K562 (cell line): ENCODE measurements around the gene GAA. TPM values are rescaled to one million over a fixed set of nuclear protein-coding genes. Genes with fewer than 3 reads are reported as not detected.

Experiments used
- CBFA2T2 ChIP-seq: fragments of 450-650 bp; conservative IDR thresholded peaks from 2 replicates; pipeline ENCODE4 v1.6.1; 2017; ENCODE audit warnings: mild to moderate bottlenecking
- ETS2 ChIP-seq: IDR thresholded peaks from 2 replicates; pipeline ENCODE4 v1.6.1; 2016; ENCODE audit warnings: borderline replicate concordance, missing genetic modification characterization, mild to moderate bottlenecking, moderate library complexity, missing compliant biosample characterization; ENCODE audit not compliant: poor library complexity, severe bottlenecking
- KHSRP ChIP-seq: fragments of 450-650 bp; IDR thresholded peaks from 2 replicates; pipeline ENCODE4 v1.6.1; 2017
- MTA3 ChIP-seq: fragments of 450-650 bp; formaldehyde crosslinking; IDR thresholded peaks from 2 replicates; pipeline ENCODE4 v1.6.1; 2017; ENCODE audit warnings: mild to moderate bottlenecking, borderline replicate concordance
- NFATC3 ChIP-seq: fragments of 450-650 bp; IDR thresholded peaks from 2 replicates; pipeline ENCODE4 v1.6.1; 2017; ENCODE audit warnings: mild to moderate bottlenecking
- SRF ChIP-seq, 2 experiments: fragments of 250-450, 450-650 bp in 1 of 2; sonication (Bioruptor Pico) in 1 of 2; sonication (generic) in 1 of 2; formaldehyde crosslinking; IDR thresholded peaks; 2 replicates each; pipeline versions ENCODE4 v1.5.0 to v1.5.1; 2020 to 2022; ENCODE audit warnings: mild to moderate bottlenecking in 1 of 2, missing genetic modification reagents in 1 of 2
- TAF9B ChIP-seq: fragments of 450-650 bp; IDR thresholded peaks from 2 replicates; pipeline ENCODE4 v1.6.1; 2018; ENCODE audit warnings: mild to moderate bottlenecking; ENCODE audit not compliant: partially characterized antibody
- YY1 ChIP-seq, 3 experiments: IDR thresholded peaks; 2 replicates each; pipeline ENCODE4 v1.6.1; 2011; ENCODE audit warnings: low read length in 2 of 3, mild to moderate bottlenecking in 2 of 3, moderate library complexity in 2 of 3, borderline replicate concordance in 1 of 3, control low read depth in 1 of 3, low read depth in 1 of 3; ENCODE audit not compliant: insufficient read depth in 3 of 3, insufficient replicate concordance in 2 of 3, control insufficient read depth in 1 of 3, insufficient read length in 1 of 3; ENCODE audit errors: extremely low read depth in 1 of 3
- polyA plus RNA-seq, 8 experiments: library from polyadenylated mRNA; depleted of rRNA in 4 of 8; stranded (reverse) in 5 of 8; unstranded in 3 of 8; fragments of >200 nt; fragmentation: Nextera tagmentation in 2 of 8; fragmentation: Illumina TruSeq in 1 of 8; extraction: Ambion mirVana in 2 of 8; extraction: Trizol in 1 of 8; gene quantifications; 2 replicates each; pipeline versions ENCODE4 v1.2.1 to v1.2.3, GENCODE V29; 2011 to 2014; ENCODE audit warnings: inconsistent platforms in 1 of 8, missing spikeins in 1 of 8
- total RNA-seq, 7 experiments: library from RNA; depleted of rRNA in 6 of 7; stranded (reverse); fragments of >200 nt in 6 of 7; fragmentation: Illumina TruSeq in 2 of 7; extraction: Trizol in 2 of 7; gene quantifications; 2 replicates each; pipeline versions ENCODE4 v1.2.1 to v1.2.3, GENCODE V29; 2011 to 2021; ENCODE audit warnings: low replicate concordance in 1 of 7
- TF ChIP-seq, protein P1 (sequence below): sonication (generic); formaldehyde crosslinking; IDR thresholded peaks from 2 replicates; pipeline ENCODE4 v1.8.0; 2022; ENCODE audit warnings: mild to moderate bottlenecking, missing genetic modification reagents
- TF ChIP-seq, protein P2 (sequence below), 2 experiments: IDR thresholded peaks; 2 replicates each; pipeline ENCODE4 v1.6.1; 2011; ENCODE audit warnings: borderline replicate concordance in 1 of 2, control low read depth in 1 of 2, low read depth in 1 of 2, low read length in 1 of 2, mild to moderate bottlenecking in 1 of 2, mixed read lengths in 1 of 2, moderate library complexity in 1 of 2; ENCODE audit not compliant: insufficient read depth in 1 of 2, insufficient read length in 1 of 2, poor library complexity in 1 of 2, severe bottlenecking in 1 of 2; ENCODE audit errors: extremely low read depth in 1 of 2
- TF ChIP-seq, protein P3 (sequence below): fragments of 250-450 bp; sonication (Bioruptor Pico); IDR thresholded peaks from 2 replicates; pipeline ENCODE4 v1.9.0; 2021; ENCODE audit warnings: mild to moderate bottlenecking, inconsistent platforms
- TF ChIP-seq, protein P4 (sequence below): sonication (generic); formaldehyde crosslinking; IDR thresholded peaks from 2 replicates; pipeline ENCODE4 v1.8.0; 2023; ENCODE audit warnings: missing genetic modification reagents, mild to moderate bottlenecking, borderline replicate concordance

The GAA gene
- total and polyA plus RNA-seq, 9 of the 15 experiments (the other 6 are each of a cell fraction or from before 2014, with no cell fraction given): 0.15 to 6.4 (median 1.7) TPM

DNA sequence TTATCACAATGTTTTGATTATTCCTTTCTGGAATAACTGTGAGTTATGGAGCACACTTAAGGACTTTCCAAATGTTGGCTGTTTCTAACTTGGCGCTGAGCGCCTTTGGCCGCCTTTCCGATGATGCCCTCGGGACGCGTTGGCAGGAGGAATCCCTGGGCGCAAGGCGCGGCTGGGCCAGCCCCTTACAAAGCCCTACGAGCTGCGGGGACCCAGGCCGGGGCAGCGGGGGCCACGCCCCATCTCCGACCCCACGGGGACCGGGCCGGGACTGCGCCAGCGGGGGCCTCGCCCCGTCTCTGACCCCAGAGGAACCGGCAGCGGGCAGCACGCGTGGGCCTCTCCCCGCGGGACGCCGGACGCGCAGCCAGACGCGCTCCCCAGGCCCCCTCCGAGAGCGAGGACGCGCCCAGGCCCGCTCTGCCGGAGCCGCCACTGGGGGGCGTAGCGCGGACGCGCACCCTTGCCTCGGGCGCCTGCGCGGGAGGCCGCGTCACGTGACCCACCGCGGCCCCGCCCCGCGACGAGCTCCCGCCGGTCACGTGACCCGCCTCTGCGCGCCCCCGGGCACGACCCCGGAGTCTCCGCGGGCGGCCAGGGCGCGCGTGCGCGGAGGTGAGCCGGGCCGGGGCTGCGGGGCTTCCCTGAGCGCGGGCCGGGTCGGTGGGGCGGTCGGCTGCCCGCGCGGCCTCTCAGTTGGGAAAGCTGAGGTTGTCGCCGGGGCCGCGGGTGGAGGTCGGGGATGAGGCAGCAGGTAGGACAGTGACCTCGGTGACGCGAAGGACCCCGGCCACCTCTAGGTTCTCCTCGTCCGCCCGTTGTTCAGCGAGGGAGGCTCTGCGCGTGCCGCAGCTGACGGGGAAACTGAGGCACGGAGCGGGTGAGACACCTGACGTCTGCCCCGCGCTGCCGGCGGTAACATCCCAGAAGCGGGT lies at the start of gene GAA (continued):
- no peak; the same call in 1 of the 2 replicates for TF ChIP-seq MTA3
- TF ChIP-seq, protein P1, sequence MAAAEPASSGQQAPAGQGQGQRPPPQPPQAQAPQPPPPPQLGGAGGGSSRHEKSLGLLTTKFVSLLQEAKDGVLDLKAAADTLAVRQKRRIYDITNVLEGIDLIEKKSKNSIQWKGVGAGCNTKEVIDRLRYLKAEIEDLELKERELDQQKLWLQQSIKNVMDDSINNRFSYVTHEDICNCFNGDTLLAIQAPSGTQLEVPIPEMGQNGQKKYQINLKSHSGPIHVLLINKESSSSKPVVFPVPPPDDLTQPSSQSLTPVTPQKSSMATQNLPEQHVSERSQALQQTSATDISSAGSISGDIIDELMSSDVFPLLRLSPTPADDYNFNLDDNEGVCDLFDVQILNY: no peak
- TF ChIP-seq CBFA2T2: 0 out of 2 replicates have a peak, but pooled peaks have one; percentile 10
- TF ChIP-seq YY1 (IDR thresholded peaks at IDR 0.05; ENCODE audit: borderline replicate concordance in 1 of 3, control insufficient read depth in 1 of 3, extremely low read depth in 1 of 3, insufficient read depth in 3 of 3, insufficient read length in 1 of 3, insufficient replicate concordance in 2 of 3, low read depth in 1 of 3, low read length in 2 of 3): peak in 2 of 3 experiments; percentile 42 to 64
- TF ChIP-seq KHSRP: no peak
- no peak for TF ChIP-seq ETS2 (tag)
- TF ChIP-seq, protein P2, sequence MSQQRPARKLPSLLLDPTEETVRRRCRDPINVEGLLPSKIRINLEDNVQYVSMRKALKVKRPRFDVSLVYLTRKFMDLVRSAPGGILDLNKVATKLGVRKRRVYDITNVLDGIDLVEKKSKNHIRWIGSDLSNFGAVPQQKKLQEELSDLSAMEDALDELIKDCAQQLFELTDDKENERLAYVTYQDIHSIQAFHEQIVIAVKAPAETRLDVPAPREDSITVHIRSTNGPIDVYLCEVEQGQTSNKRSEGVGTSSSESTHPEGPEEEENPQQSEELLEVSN (IDR thresholded peaks at IDR 0.05; ENCODE audit: borderline replicate concordance in 1 of 2, extremely low read depth in 1 of 2, insufficient read depth in 1 of 2, insufficient read length in 1 of 2, low read depth in 1 of 2, low read length in 1 of 2, poor library complexity in 1 of 2, severe bottlenecking in 1 of 2): peak; percentile 69 to 91
- TF ChIP-seq SRF (CRISPR knock-in tag; IDR thresholded peaks at IDR 0.05): 0 out of 4 replicates have a peak, but pooled peaks of 1 of the 2 experiments have one; percentile 54
- no peak for TF ChIP-seq NFATC3
- TF ChIP-seq, protein P3, sequence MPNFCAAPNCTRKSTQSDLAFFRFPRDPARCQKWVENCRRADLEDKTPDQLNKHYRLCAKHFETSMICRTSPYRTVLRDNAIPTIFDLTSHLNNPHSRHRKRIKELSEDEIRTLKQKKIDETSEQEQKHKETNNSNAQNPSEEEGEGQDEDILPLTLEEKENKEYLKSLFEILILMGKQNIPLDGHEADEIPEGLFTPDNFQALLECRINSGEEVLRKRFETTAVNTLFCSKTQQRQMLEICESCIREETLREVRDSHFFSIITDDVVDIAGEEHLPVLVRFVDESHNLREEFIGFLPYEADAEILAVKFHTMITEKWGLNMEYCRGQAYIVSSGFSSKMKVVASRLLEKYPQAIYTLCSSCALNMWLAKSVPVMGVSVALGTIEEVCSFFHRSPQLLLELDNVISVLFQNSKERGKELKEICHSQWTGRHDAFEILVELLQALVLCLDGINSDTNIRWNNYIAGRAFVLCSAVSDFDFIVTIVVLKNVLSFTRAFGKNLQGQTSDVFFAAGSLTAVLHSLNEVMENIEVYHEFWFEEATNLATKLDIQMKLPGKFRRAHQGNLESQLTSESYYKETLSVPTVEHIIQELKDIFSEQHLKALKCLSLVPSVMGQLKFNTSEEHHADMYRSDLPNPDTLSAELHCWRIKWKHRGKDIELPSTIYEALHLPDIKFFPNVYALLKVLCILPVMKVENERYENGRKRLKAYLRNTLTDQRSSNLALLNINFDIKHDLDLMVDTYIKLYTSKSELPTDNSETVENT: peak; percentile 84
- no peak for TF ChIP-seq TAF9B
- TF ChIP-seq, protein P4, sequence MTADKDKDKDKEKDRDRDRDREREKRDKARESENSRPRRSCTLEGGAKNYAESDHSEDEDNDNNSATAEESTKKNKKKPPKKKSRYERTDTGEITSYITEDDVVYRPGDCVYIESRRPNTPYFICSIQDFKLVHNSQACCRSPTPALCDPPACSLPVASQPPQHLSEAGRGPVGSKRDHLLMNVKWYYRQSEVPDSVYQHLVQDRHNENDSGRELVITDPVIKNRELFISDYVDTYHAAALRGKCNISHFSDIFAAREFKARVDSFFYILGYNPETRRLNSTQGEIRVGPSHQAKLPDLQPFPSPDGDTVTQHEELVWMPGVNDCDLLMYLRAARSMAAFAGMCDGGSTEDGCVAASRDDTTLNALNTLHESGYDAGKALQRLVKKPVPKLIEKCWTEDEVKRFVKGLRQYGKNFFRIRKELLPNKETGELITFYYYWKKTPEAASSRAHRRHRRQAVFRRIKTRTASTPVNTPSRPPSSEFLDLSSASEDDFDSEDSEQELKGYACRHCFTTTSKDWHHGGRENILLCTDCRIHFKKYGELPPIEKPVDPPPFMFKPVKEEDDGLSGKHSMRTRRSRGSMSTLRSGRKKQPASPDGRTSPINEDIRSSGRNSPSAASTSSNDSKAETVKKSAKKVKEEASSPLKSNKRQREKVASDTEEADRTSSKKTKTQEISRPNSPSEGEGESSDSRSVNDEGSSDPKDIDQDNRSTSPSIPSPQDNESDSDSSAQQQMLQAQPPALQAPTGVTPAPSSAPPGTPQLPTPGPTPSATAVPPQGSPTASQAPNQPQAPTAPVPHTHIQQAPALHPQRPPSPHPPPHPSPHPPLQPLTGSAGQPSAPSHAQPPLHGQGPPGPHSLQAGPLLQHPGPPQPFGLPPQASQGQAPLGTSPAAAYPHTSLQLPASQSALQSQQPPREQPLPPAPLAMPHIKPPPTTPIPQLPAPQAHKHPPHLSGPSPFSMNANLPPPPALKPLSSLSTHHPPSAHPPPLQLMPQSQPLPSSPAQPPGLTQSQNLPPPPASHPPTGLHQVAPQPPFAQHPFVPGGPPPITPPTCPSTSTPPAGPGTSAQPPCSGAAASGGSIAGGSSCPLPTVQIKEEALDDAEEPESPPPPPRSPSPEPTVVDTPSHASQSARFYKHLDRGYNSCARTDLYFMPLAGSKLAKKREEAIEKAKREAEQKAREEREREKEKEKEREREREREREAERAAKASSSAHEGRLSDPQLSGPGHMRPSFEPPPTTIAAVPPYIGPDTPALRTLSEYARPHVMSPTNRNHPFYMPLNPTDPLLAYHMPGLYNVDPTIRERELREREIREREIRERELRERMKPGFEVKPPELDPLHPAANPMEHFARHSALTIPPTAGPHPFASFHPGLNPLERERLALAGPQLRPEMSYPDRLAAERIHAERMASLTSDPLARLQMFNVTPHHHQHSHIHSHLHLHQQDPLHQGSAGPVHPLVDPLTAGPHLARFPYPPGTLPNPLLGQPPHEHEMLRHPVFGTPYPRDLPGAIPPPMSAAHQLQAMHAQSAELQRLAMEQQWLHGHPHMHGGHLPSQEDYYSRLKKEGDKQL: no peak
